SK-N-SH (cell line): Measurements from ENCODE around the gene KRT78. TPM values are rescaled to one million over a fixed set of nuclear protein-coding genes. Genes with fewer than 3 reads are reported as not detected.

Source experiments
- CTCF ChIA-PET: fragments of 300-600, 350-600 bp; formaldehyde crosslinking; extraction: SDS; loops from one replicate; lab custom pipeline; 2021; lab: Yijun Ruan, JAX
- POLR2A ChIA-PET: fragments of 350-600 bp; sonication (Branson Sonifier 250); formaldehyde crosslinking; extraction: SDS; loops from one replicate; lab custom pipeline; 2020; ENCODE audit warnings: antibody characterized with exemption, inconsistent platforms; lab: Yijun Ruan, JAX
- DNase-seq: peaks from one replicate; pipeline ENCODE4 v3.0.0; 2012
- H2AFZ ChIP-seq: fragments of 200-600 bp; sonication (generic); 2 replicates; pipeline ENCODE4 v1.8.1; 2016; ENCODE audit warnings: antibody characterized with exemption, mild to moderate bottlenecking, low read depth
- H3F3A ChIP-seq: fragments of 200-600 bp; sonication (generic); replicated peaks from 2 replicates; pipeline ENCODE3; 2016; ENCODE audit warnings: antibody characterized with exemption, mild to moderate bottlenecking; ENCODE audit not compliant: insufficient read depth
- H3K27ac ChIP-seq, 2 experiments: fragments of 200-500 bp in 1 of 2; fragments of 200-600 bp in 1 of 2; sonication (Bioruptor generic) in 1 of 2; sonication (generic), shearing (Covaris generic) in 1 of 2; 2 replicates each; pipeline versions ENCODE4 v1.5.1 to v1.6.1; 2014 to 2016; ENCODE audit warnings: low read depth in 2 of 2, inconsistent platforms in 1 of 2, low read length in 1 of 2, mild to moderate bottlenecking in 1 of 2, mixed read lengths in 1 of 2
- H3K27me3 ChIP-seq: fragments of 200-600 bp; sonication (generic), shearing (Covaris generic); 2 replicates; pipeline ENCODE4 v1.6.1; 2016; ENCODE audit warnings: mixed run types; ENCODE audit not compliant: insufficient read depth
- H3K36me3 ChIP-seq, 2 experiments: fragments of 200-500 bp in 1 of 2; fragments of 200-600 bp in 1 of 2; sonication (Bioruptor generic) in 1 of 2; sonication (generic) in 1 of 2; replicated peaks in 1 of 2; 2 replicates each; pipeline versions ENCODE3 to v1.5.1; 2014 to 2016; ENCODE audit warnings: low read length in 1 of 2, mild to moderate bottlenecking in 1 of 2; ENCODE audit not compliant: insufficient read depth in 2 of 2, control insufficient read depth in 1 of 2
- H3K4me1 ChIP-seq, 2 experiments: fragments of 200-500 bp in 1 of 2; fragments of 200-600 bp in 1 of 2; sonication (Bioruptor generic) in 1 of 2; sonication (generic), shearing (Covaris generic) in 1 of 2; 2 replicates each; pipeline versions ENCODE4 v1.5.1 to v1.6.1; 2014 to 2016; ENCODE audit warnings: low read depth in 1 of 2, low read length in 1 of 2, mixed run types in 1 of 2; ENCODE audit not compliant: insufficient read depth in 2 of 2, control insufficient read depth in 1 of 2
- H3K4me2 ChIP-seq: fragments of 200-600 bp; sonication (generic), shearing (Covaris generic); 2 replicates; pipeline ENCODE4 v1.6.1; 2017; ENCODE audit warnings: mixed run types
- H3K4me3 ChIP-seq, 2 experiments: fragments of 200-500 bp in 1 of 2; fragments of 200-600 bp in 1 of 2; sonication (Bioruptor generic) in 1 of 2; sonication (generic), shearing (Covaris generic) in 1 of 2; 2 replicates each; pipeline versions ENCODE4 v1.5.1 to v1.8.1; 2014 to 2016; ENCODE audit warnings: low read depth in 2 of 2, inconsistent platforms in 1 of 2, low read length in 1 of 2, mild to moderate bottlenecking in 1 of 2, mixed read lengths in 1 of 2, moderate library complexity in 1 of 2
- H3K79me2 ChIP-seq: fragments of 200-600 bp; sonication (generic); 2 replicates; pipeline ENCODE4 v1.8.1; 2017; ENCODE audit warnings: mild to moderate bottlenecking; ENCODE audit not compliant: insufficient read depth
- H3K9ac ChIP-seq: fragments of 200-600 bp; sonication (generic); 2 replicates; pipeline ENCODE4 v1.6.1; 2017; ENCODE audit warnings: mixed run types
- H3K9me2 ChIP-seq: fragments of 200-600 bp; sonication (generic); 2 replicates; pipeline ENCODE4 v1.6.1; 2017; ENCODE audit warnings: mixed run types
- H3K9me3 ChIP-seq: fragments of 200-600 bp; sonication (generic); 2 replicates; pipeline ENCODE4 v1.6.1; 2017; ENCODE audit warnings: mixed run types, mild to moderate bottlenecking, moderate library complexity
- H4K20me1 ChIP-seq: fragments of 200-600 bp; sonication (generic); 2 replicates; pipeline ENCODE4 v1.6.1; 2017; ENCODE audit warnings: mild to moderate bottlenecking, mixed run types; ENCODE audit not compliant: insufficient read depth
- EZH2phosphoT487 ChIP-seq: fragments of 200-600 bp; sonication (generic); IDR thresholded peaks from 2 replicates; pipeline ENCODE4 v1.6.1; 2017; ENCODE audit warnings: low read depth, mixed run types, mild to moderate bottlenecking, antibody characterized with exemption, moderate library complexity, borderline replicate concordance
- FOXM1 ChIP-seq: IDR thresholded peaks from 2 replicates; pipeline ENCODE4 v1.4.0; 2012; ENCODE audit warnings: low read depth, mild to moderate bottlenecking
- JUND ChIP-seq: IDR thresholded peaks from 2 replicates; pipeline ENCODE4 v1.4.0; 2012
- MEF2A ChIP-seq: IDR thresholded peaks from 2 replicates; pipeline ENCODE4 v1.4.0; 2012; ENCODE audit warnings: low read depth, borderline replicate concordance
- NFIC ChIP-seq: IDR thresholded peaks from 2 replicates; pipeline ENCODE4 v1.4.0; 2012; ENCODE audit warnings: borderline replicate concordance
- NRF1 ChIP-seq: IDR thresholded peaks from 2 replicates; pipeline ENCODE4 v1.6.1; 2012; ENCODE audit warnings: low read depth, mild to moderate bottlenecking, low read length
- POLR2AphosphoS5 ChIP-seq: IDR thresholded peaks from 2 replicates; pipeline ENCODE4 v1.6.1; 2012; ENCODE audit warnings: low read depth, low read length
- REST ChIP-seq: IDR thresholded peaks from 2 replicates; pipeline ENCODE4 v1.6.1; 2012; ENCODE audit warnings: mild to moderate bottlenecking, low read depth, low read length, moderate library complexity
- RXRA ChIP-seq: IDR thresholded peaks from 2 replicates; pipeline ENCODE4 v1.4.0; 2012; ENCODE audit warnings: low read depth, mild to moderate bottlenecking, borderline replicate concordance
- TCF12 ChIP-seq: IDR thresholded peaks from 2 replicates; pipeline ENCODE4 v1.4.0; 2012
- WGBS: methylation state at CpG from one replicate; pipeline ENCODE4 v1.1.6; 2017; ENCODE audit warnings: low lambda C conversion rate; 5-methylcytosine and 5-hydroxymethylcytosine counted together
- polyA plus RNA-seq, 3 experiments: library from polyadenylated mRNA; depleted of rRNA; stranded (reverse); fragments of >200 nt; gene quantifications; 2 replicates each; pipeline ENCODE4 v1.2.3, GENCODE V29; 2012
- TF ChIP-seq, protein P1 (sequence below): fragments of 150-350 bp; IDR thresholded peaks from 2 replicates; pipeline ENCODE4 v1.6.1; 2016; ENCODE audit warnings: mild to moderate bottlenecking, low read depth, low read length

KRT78 gene
- polyA plus RNA-seq, 1 of the 3 experiments (the other 2 are of a cell fraction): not detected

GRCh38 chr12:52815161-52815560, 33.6 kb downstream of the KRT78 start:
- no peaks in the 10 kb centered on the region for H3K36me3 ChIP-seq
- no peaks in the 10 kb centered on the region for H3K9me3 ChIP-seq
- WGBS: 34% methylated on average over 4 of the region's 4 CpGs
- no peak overlapping the region for H3K4me3 ChIP-seq
- H3F3A ChIP-seq: no peaks in the 10 kb centered on the region
- TF ChIP-seq FOXM1: no peak
- TF ChIP-seq NFIC: no peak
- TF ChIP-seq TCF12: no peak
- peaks cover 35% of the 10 kb centered on the region for H3K27me3 ChIP-seq
- H3K4me1 ChIP-seq: no peaks in the 10 kb centered on the region
- DNase-seq: no peak
- no peak overlapping the region for H3K9ac ChIP-seq
- no peaks in the 10 kb centered on the region for H3K9me2 ChIP-seq
- H4K20me1 ChIP-seq: no peaks in the 10 kb centered on the region
- ChIA-PET POLR2A (no interaction called here), CTCF (no interaction called here)
- no peak overlapping the region for H2AFZ ChIP-seq
- H3K79me2 ChIP-seq: no peaks in the 10 kb centered on the region
- no peak overlapping the region for H3K4me2 ChIP-seq
- no peak overlapping the region for H3K27ac ChIP-seq

DNA sequence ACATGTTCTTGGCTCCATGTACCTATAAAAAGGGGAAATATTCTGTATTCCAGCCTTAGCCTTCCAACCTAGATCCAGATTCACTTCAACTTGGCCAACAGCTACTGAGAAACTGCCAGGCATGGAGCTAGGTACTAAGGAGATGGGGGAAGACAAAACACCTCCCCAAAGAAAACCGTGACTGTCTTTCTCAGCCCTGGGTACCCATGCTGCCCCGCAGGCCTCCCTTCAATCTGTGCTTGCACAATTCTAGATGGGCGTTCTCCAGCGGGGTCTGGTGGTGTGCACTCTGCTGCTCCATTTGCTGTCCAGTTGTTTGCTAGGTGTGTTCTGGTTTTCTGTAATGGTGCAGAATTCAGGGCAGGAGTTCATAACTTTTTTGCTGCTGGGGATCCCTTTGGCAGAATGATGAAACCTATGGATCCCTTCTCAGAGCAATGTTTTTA, 34.1 kb downstream of the KRT78 start:
- H3K36me3 ChIP-seq: no peaks in the 10 kb centered on the region
- no peak overlapping the region for H3K4me2 ChIP-seq
- H3K79me2 ChIP-seq: no peaks in the 10 kb centered on the region
- WGBS: 5% methylated on average over 3 of the region's 4 CpGs
- no peak overlapping the region for H2AFZ ChIP-seq
- H3K9me2 ChIP-seq: no peaks in the 10 kb centered on the region
- no peak overlapping the region for H3K4me3 ChIP-seq
- H3F3A ChIP-seq: no peaks in the 10 kb centered on the region
- H3K9ac ChIP-seq: no peak overlapping the region
- DNase-seq: no peak
- no peak for TF ChIP-seq EZH2phosphoT487
- no peak for TF ChIP-seq JUND
- TF ChIP-seq NRF1: no peak
- TF ChIP-seq MEF2A: no peak
- TF ChIP-seq, protein P1, sequence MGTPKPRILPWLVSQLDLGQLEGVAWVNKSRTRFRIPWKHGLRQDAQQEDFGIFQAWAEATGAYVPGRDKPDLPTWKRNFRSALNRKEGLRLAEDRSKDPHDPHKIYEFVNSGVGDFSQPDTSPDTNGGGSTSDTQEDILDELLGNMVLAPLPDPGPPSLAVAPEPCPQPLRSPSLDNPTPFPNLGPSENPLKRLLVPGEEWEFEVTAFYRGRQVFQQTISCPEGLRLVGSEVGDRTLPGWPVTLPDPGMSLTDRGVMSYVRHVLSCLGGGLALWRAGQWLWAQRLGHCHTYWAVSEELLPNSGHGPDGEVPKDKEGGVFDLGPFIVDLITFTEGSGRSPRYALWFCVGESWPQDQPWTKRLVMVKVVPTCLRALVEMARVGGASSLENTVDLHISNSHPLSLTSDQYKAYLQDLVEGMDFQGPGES: no peak
- TF ChIP-seq REST: no peak
- no peak for TF ChIP-seq POLR2AphosphoS5
- TF ChIP-seq RXRA: no peak
- TF ChIP-seq, all 33 proteins: peak for 0
- ChIA-PET POLR2A (no interaction called here), CTCF (no interaction called here)
- Histone ChIP-seq H3K27ac (no peak overlapping the region), H3K9me3 (no peaks in the 10 kb centered on the region), H4K20me1 (no peaks in the 10 kb centered on the region), H3K27me3 (peaks cover 31% of the 10 kb centered on the region), H3K4me1 (no peaks in the 10 kb centered on the region)
